ENCODE measurements around the gene CYSTM1. TPM values are rescaled to one million over a fixed set of nuclear protein-coding genes. Genes with fewer than 3 reads are reported as not detected.
A peak's percentile ranks its signal among the peaks of the same experiment; 100 is the strongest.

CYSTM1 gene
- total and polyA plus RNA-seq, 10 donors, result 25.8 to 78.3 (median 38.3) TPM

GRCh38 chr5:140190872-140191218 is 15.9 kb downstream of the CYSTM1 start:
- Histone ChIP-seq H3K4me3 (no peak overlapping the region), H3K4me1 (peaks cover 0 to 16% (median 0%) of the 10 kb centered on the region in 6 donors), H3K27me3 (replicated peaks in 1 of 7) (no peaks in the 10 kb centered on the region), H3K9me3 (no peaks in the 10 kb centered on the region), H3K27ac (no peak overlapping the region), H3K36me3 (peaks cover 0 to 20% (median 0%) of the 10 kb centered on the region in 6 donors)
- WGBS, 5 donors, result 0 to 37% (median 0%) methylated on average over 1 of the region's 1 CpG
- intact Hi-C loops (cut with DNase I; ENCODE audit: low total_unique reads), result no loop called here
- DNase-seq, result no peak
- TF ChIP-seq POLR2A (IDR thresholded peaks at IDR 0.05) (no peak), POLR2AphosphoS5 (IDR thresholded peaks at IDR 0.05) (no peak), CTCF (IDR thresholded peaks at IDR 0.05 in 8 of 11, conservative IDR thresholded peaks at IDR 0.05 in 3 of 11) (no peak)

GRCh38 chr5:140192715-140193430 is 17.9 kb downstream of the CYSTM1 start:
- no peaks in the 10 kb centered on the region for H3K9me3 ChIP-seq
- no peak overlapping the region for H3K27ac ChIP-seq
- intact Hi-C loops (cut with DNase I; ENCODE audit: low total_unique reads), result no loop called here
- H3K36me3 ChIP-seq, result peaks cover 0 to 20% (median 0%) of the 10 kb centered on the region in 6 donors
- no peak for TF ChIP-seq POLR2A (IDR thresholded peaks at IDR 0.05)
- no peak for TF ChIP-seq POLR2AphosphoS5 (IDR thresholded peaks at IDR 0.05)
- TF ChIP-seq CTCF (IDR thresholded peaks at IDR 0.05 in 8 of 11, conservative IDR thresholded peaks at IDR 0.05 in 3 of 11), result no peak
- H3K4me3 ChIP-seq, result no peak overlapping the region
- no peak for DNase-seq
- peaks cover 0 to 11% (median 0%) of the 10 kb centered on the region in 6 donors for H3K4me1 ChIP-seq
- H3K27me3 ChIP-seq (replicated peaks in 1 of 7), result no peaks in the 10 kb centered on the region
- WGBS, 5 donors, result 91 to 98% (median 95%) methylated on average over 5 of the region's 5 CpGs

GRCh38 chr5:140194662-140195061 is 19.7 kb downstream of the CYSTM1 start:
- H3K27me3 ChIP-seq (replicated peaks in 1 of 7), result no peaks in the 10 kb centered on the region
- no peak for DNase-seq
- H3K4me1 ChIP-seq, result peaks cover 0 to 11% (median 0%) of the 10 kb centered on the region in 6 donors
- whole genome bisulfite sequencing, 5 donors, result 43 to 67% (median 51%) methylated on average over 2 of the region's 2 CpGs
- no peaks in the 10 kb centered on the region for H3K9me3 ChIP-seq
- H3K4me3 ChIP-seq, result no peak overlapping the region
- H3K36me3 ChIP-seq, result peaks cover 0 to 27% (median 0%) of the 10 kb centered on the region in 6 donors
- no peak overlapping the region for H3K27ac ChIP-seq
- intact Hi-C loops (cut with DNase I; ENCODE audit: low total_unique reads), result no loop called here
- no peak for TF ChIP-seq POLR2AphosphoS5 (IDR thresholded peaks at IDR 0.05)
- TF ChIP-seq CTCF (IDR thresholded peaks at IDR 0.05 in 8 of 11, conservative IDR thresholded peaks at IDR 0.05 in 3 of 11), result no peak
- TF ChIP-seq POLR2A (IDR thresholded peaks at IDR 0.05), result no peak

- TF ChIP-seq POLR2A (IDR thresholded peaks at IDR 0.05) (no peak), CTCF (IDR thresholded peaks at IDR 0.05 in 8 of 11, conservative IDR thresholded peaks at IDR 0.05 in 3 of 11) (no peak), POLR2AphosphoS5 (IDR thresholded peaks at IDR 0.05) (no peak)
- H3K4me1 ChIP-seq, result peaks cover 0 to 15% (median 0%) of the 10 kb centered on the region in 6 donors
- DNase-seq, result no peak
- 34 to 72% (median 55%) methylated on average over 2 of the region's 2 CpGs for WGBS, 5 donors
- H3K4me3 ChIP-seq, result no peak overlapping the region
- peak overlapping the region in 4 of 8 donors; percentile 5 to 65 (median 48) for H3K27ac ChIP-seq
- no peaks in the 10 kb centered on the region for H3K9me3 ChIP-seq
- intact Hi-C loops (cut with DNase I; ENCODE audit: low total_unique reads), result no loop called here
- H3K36me3 ChIP-seq, result peaks cover 0 to 27% (median 0%) of the 10 kb centered on the region in 6 donors
- H3K27me3 ChIP-seq (replicated peaks in 1 of 7), result no peaks in the 10 kb centered on the region
Observed at GRCh38 chr5:140196115-140196814, 21.3 kb downstream of the CYSTM1 start.
